ENCODE results near the gene BRSK1.
A peak's percentile ranks its signal among the peaks of the same experiment; 100 is the strongest.

DNA sequence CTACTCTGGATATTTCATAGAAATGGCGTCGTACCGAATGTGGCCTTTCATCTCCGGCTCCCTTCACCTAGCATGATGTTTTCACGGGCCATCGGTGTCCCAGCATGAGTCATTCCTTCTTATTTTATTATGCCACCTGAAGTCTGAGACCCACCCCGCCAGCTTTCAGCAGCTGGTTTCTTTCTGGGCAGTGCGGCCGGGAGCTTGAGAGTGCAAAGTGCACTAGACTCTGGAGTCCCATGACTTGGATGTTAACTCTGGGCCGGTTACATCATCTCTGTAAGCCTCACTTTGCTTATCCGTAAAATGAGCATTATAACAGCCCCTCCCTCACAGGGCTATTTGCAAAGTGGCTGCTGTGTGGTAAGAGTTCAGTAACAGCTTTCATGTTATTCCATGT is 50.1 kb downstream of the BRSK1 start:
- TF ChIP-seq CTCF (CRISPR knock-in tag; IDR thresholded peaks at IDR 0.05), result no peak
- TF ChIP-seq, protein P1, sequence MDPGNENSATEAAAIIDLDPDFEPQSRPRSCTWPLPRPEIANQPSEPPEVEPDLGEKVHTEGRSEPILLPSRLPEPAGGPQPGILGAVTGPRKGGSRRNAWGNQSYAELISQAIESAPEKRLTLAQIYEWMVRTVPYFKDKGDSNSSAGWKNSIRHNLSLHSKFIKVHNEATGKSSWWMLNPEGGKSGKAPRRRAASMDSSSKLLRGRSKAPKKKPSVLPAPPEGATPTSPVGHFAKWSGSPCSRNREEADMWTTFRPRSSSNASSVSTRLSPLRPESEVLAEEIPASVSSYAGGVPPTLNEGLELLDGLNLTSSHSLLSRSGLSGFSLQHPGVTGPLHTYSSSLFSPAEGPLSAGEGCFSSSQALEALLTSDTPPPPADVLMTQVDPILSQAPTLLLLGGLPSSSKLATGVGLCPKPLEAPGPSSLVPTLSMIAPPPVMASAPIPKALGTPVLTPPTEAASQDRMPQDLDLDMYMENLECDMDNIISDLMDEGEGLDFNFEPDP (CRISPR knock-in tag; conservative IDR thresholded peaks at IDR 0.05), result no peak
- TF ChIP-seq TIGD3 (CRISPR knock-in tag; IDR thresholded peaks at IDR 0.05; ENCODE audit: borderline replicate concordance), result no peak
- TF ChIP-seq, protein P2, sequence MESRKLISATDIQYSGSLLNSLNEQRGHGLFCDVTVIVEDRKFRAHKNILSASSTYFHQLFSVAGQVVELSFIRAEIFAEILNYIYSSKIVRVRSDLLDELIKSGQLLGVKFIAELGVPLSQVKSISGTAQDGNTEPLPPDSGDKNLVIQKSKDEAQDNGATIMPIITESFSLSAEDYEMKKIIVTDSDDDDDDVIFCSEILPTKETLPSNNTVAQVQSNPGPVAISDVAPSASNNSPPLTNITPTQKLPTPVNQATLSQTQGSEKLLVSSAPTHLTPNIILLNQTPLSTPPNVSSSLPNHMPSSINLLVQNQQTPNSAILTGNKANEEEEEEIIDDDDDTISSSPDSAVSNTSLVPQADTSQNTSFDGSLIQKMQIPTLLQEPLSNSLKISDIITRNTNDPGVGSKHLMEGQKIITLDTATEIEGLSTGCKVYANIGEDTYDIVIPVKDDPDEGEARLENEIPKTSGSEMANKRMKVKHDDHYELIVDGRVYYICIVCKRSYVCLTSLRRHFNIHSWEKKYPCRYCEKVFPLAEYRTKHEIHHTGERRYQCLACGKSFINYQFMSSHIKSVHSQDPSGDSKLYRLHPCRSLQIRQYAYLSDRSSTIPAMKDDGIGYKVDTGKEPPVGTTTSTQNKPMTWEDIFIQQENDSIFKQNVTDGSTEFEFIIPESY (CRISPR knock-in tag; IDR thresholded peaks at IDR 0.05), result peak; percentile 39; the same call in 1 of the 2 replicates
- no peak for TF ChIP-seq TCF7L2 (IDR thresholded peaks at IDR 0.05; ENCODE audit: low read depth, low read length)
- no peak for TF ChIP-seq EZH2 (conservative IDR thresholded peaks at IDR 0.05; ENCODE audit: low read depth, low read length)
- no peak for TF ChIP-seq TBP (CRISPR knock-in tag; IDR thresholded peaks at IDR 0.05)
- no peak for TF ChIP-seq SIN3B (IDR thresholded peaks at IDR 0.05; ENCODE audit: low read length)
- peak; percentile 68 for TF ChIP-seq IRF2 (CRISPR knock-in tag; IDR thresholded peaks at IDR 0.05)
- TF ChIP-seq, protein P3, sequence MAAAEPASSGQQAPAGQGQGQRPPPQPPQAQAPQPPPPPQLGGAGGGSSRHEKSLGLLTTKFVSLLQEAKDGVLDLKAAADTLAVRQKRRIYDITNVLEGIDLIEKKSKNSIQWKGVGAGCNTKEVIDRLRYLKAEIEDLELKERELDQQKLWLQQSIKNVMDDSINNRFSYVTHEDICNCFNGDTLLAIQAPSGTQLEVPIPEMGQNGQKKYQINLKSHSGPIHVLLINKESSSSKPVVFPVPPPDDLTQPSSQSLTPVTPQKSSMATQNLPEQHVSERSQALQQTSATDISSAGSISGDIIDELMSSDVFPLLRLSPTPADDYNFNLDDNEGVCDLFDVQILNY (CRISPR knock-in tag; conservative IDR thresholded peaks at IDR 0.05), result no peak
- TF ChIP-seq TBL1XR1 (IDR thresholded peaks at IDR 0.05; ENCODE audit: borderline replicate concordance, low read length, partially characterized antibody), result peak; percentile 60
